ENCODE results near the gene NDUFAF3.

DNA sequence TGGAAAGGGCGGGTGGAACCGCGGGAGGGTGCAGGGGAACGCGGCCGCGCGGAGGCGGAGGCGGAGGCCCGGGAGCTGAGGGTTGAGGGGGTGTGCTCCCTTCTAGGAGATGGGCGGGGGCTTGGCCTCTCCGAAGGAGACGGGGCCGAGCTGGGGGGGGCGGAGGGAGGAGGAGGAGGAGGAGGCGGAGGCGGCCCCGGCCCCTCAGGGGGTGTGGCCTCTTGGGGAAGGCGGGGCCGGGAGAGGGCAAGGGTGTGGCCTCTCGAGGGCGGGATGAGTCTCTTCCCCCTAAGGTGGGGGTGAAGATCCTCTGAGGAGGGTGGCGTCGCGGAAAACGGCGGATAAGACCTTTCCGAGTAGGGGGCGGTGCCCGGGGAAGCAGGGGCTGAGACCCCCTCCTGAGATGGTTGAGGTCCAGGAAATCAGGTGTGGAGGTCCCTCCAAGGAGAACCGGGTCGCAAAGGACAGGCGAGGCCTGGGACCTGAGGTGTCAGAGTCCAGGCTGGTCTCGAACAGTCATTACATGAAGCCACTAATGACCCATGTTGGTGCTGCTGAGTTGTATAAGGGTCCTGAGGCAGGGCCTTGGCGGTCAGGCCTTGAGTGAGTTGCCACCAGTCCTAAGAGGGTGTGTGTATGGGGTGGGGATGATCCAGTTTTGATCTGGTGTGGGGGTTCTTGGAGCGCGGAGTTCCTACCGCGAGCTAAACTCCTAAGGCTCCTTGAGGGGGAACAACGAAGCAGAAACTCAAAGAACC, 14.0 kb upstream of the NDUFAF3 start:
- TF ChIP-seq EZH2 (IDR thresholded peaks at IDR 0.05) (no peak), TCF7L2 (IDR thresholded peaks at IDR 0.05; ENCODE audit: borderline replicate concordance, extremely low read depth, insufficient read depth, insufficient read length) (no peak), YY1 (IDR thresholded peaks at IDR 0.05; ENCODE audit: extremely low read depth, insufficient replicate concordance, low read depth, low read length) (no peak), POLR2A (IDR thresholded peaks at IDR 0.05; ENCODE audit: borderline replicate concordance, extremely low read depth, insufficient read depth, insufficient read length) (no peak)
- TF ChIP-seq, protein P1, sequence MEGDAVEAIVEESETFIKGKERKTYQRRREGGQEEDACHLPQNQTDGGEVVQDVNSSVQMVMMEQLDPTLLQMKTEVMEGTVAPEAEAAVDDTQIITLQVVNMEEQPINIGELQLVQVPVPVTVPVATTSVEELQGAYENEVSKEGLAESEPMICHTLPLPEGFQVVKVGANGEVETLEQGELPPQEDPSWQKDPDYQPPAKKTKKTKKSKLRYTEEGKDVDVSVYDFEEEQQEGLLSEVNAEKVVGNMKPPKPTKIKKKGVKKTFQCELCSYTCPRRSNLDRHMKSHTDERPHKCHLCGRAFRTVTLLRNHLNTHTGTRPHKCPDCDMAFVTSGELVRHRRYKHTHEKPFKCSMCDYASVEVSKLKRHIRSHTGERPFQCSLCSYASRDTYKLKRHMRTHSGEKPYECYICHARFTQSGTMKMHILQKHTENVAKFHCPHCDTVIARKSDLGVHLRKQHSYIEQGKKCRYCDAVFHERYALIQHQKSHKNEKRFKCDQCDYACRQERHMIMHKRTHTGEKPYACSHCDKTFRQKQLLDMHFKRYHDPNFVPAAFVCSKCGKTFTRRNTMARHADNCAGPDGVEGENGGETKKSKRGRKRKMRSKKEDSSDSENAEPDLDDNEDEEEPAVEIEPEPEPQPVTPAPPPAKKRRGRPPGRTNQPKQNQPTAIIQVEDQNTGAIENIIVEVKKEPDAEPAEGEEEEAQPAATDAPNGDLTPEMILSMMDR (IDR thresholded peaks at IDR 0.05 in 2 of 3, conservative IDR thresholded peaks at IDR 0.05 in 1 of 3; ENCODE audit: borderline replicate concordance in 1 of 3, insufficient read depth in 1 of 3, low read depth in 2 of 3, low read length in 2 of 3), result no peak

All from HCT116 (cell line).